CD4-positive, CD25-positive, alpha-beta regulatory T cell (primary cell): ENCODE measurements around the gene TIMP1. TPM values are rescaled to one million over a fixed set of nuclear protein-coding genes. Genes with fewer than 3 reads are reported as not detected.

Experiments used
- ATAC-seq, 2 donors: fragments of 150-1000 bp; cut with Tn5 transposase; one replicate each; pipeline ENCODE4 v1.10.0; 2021; ENCODE audit warnings: low read depth in 2 of 2, moderate number of reproducible peaks in 2 of 2, moderate library complexity in 1 of 2
- DNase-seq, 3 donors: peaks; one replicate each; pipeline versions ENCODE4 v3.0.0 to v3.0.0-alpha.2; 2012 to 2022; ENCODE audit warnings: mixed read lengths in 1 of 3
- H3K27ac ChIP-seq: one replicate; pipeline ENCODE4 v1.7.0; 2013; ENCODE audit warnings: mild to moderate bottlenecking, low read length; ENCODE audit not compliant: insufficient read depth, poor library complexity, severe bottlenecking
- H3K27me3 ChIP-seq: one replicate; pipeline ENCODE4 v1.7.0; 2013; ENCODE audit warnings: low read length; ENCODE audit not compliant: control insufficient read depth, insufficient read depth
- H3K36me3 ChIP-seq: one replicate; pipeline ENCODE4 v1.7.0; 2013; ENCODE audit warnings: mild to moderate bottlenecking, low read length, moderate library complexity; ENCODE audit not compliant: control insufficient read depth, insufficient read depth
- H3K4me1 ChIP-seq: 2 replicates; pipeline ENCODE4 v1.7.0; 2013; ENCODE audit warnings: mild to moderate bottlenecking, low read length; ENCODE audit not compliant: insufficient read depth, control insufficient read depth, poor library complexity, severe bottlenecking
- H3K4me3 ChIP-seq: one replicate; pipeline ENCODE4 v1.7.0; 2013; ENCODE audit warnings: low read depth, mild to moderate bottlenecking, low read length, moderate library complexity
- H3K9me3 ChIP-seq, 2 experiments: 1 replicate in 1 of 2; 2 replicates in 1 of 2; pipeline ENCODE4 v1.7.0; 2013; ENCODE audit warnings: low read length in 2 of 2, mild to moderate bottlenecking in 1 of 2, moderate library complexity in 1 of 2; ENCODE audit not compliant: control insufficient read depth in 2 of 2
- H3K27ac Mint-ChIP-seq, 3 donors: one replicate each; pipeline ENCODE4 v1.8.0; 2020 to 2022; ENCODE audit warnings: mild to moderate bottlenecking in 3 of 3, mixed read lengths in 3 of 3, moderate library complexity in 2 of 3
- H3K27me3 Mint-ChIP-seq: one replicate; pipeline ENCODE4 v1.8.0; 2022; ENCODE audit warnings: mild to moderate bottlenecking, mixed read lengths
- H3K36me3 Mint-ChIP-seq: one replicate; pipeline ENCODE4 v1.8.0; 2020; ENCODE audit warnings: mixed read lengths
- H3K4me1 Mint-ChIP-seq, 4 donors: one replicate each; pipeline ENCODE4 v1.8.0; 2020 to 2022; ENCODE audit warnings: mixed read lengths in 4 of 4, mild to moderate bottlenecking in 1 of 4
- H3K4me3 Mint-ChIP-seq, 4 donors: one replicate each; pipeline ENCODE4 v1.8.0; 2020 to 2022; ENCODE audit warnings: mild to moderate bottlenecking in 4 of 4, mixed read lengths in 4 of 4, moderate library complexity in 3 of 4
- H3K9me3 Mint-ChIP-seq, 7 donors: one replicate each; pipeline ENCODE4 v1.8.0; 2020 to 2022; ENCODE audit warnings: mixed read lengths in 7 of 7, mild to moderate bottlenecking in 3 of 7, moderate library complexity in 2 of 7
- polyA plus RNA-seq, 4 donors: library from polyadenylated mRNA; unstranded; fragments of 300-500 nt; fragmentation: Illumina TruSeq; gene quantifications; one replicate each; pipeline ENCODE4 v1.2.3, GENCODE V29; 2021
- total RNA-seq: library from RNA; stranded (reverse); gene quantifications from one replicate; pipeline ENCODE4 v1.2.3, GENCODE V29; 2022

The TIMP1 gene
- total and polyA plus RNA-seq, 5 donors from 2014 or later: 31.8 to 133 (median 100) TPM

DNA sequence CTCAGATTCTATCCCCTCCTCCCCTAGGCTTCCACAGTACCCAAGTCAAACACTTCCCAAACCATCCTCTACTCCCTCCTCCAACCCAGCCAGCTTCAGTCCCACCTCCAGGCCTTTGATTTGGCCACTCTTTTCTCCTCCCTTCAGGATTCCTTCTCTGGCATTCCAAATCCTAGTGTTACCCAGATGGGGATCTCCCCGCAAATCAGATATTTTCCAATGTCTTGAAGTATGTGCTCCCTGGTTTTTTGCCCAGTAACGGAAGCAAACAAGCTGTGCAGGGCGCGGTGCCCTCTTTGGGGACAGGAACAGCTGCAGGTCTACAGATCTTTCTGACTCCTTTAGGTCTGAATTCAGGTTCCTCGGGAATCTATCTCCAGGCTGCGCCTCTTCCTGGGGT, 39.6 kb downstream of the TIMP1 start:
- H3K4me3 ChIP-seq: no peak overlapping the region
- peaks cover 0 to 31% (median 13%) of the 10 kb centered on the region in 4 donors for H3K4me1 Mint-ChIP-seq
- H3K27me3 ChIP-seq: no peaks in the 10 kb centered on the region
- H3K27ac Mint-ChIP-seq: no peak overlapping the region
- H3K27ac ChIP-seq: no peak overlapping the region
- peaks cover 13% of the 10 kb centered on the region for H3K4me1 ChIP-seq
- H3K36me3 Mint-ChIP-seq: no peaks in the 10 kb centered on the region
- DNase-seq (no peak), ATAC-seq (no peak)
- no peaks in the 10 kb centered on the region for H3K36me3 ChIP-seq
- peaks cover 0 to 1% (median 0%) of the 10 kb centered on the region in 7 donors for H3K9me3 Mint-ChIP-seq
- peaks cover 22% of the 10 kb centered on the region for H3K27me3 Mint-ChIP-seq
- H3K9me3 ChIP-seq: no peaks in the 10 kb centered on the region
- peak overlapping the region in 1 of 4 donors; percentile 68 for H3K4me3 Mint-ChIP-seq

DNA sequence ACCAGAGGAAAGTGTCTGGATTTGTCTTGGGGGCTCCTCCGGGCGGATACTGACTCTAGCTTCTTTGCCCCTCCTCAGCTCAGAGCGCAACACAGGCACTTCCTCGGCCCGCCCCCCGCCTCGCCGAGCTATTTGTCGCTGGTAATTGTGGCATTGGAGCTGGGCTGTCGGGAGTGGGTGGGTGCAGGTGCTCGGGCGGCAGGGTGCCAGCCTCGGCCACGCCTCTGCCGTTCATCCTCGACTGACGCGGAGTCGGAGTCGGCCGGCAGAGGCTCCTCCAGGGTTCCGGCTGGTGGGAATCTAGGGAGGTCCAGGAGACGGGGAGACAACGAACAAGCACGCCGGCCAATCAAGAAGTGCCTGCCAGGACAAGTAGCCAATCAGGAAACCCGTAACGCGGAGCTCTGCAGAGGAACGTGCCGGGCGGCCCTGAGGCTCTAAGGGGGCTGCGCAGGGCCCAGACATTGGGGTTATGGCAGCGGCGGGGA, 41.3 kb downstream of the TIMP1 start:
- Histone ChIP-seq H3K4me3 (no peak overlapping the region), H3K36me3 (no peaks in the 10 kb centered on the region), H3K4me1 (peaks cover 16% of the 10 kb centered on the region), H3K27ac (no peak overlapping the region), H3K27me3 (no peaks in the 10 kb centered on the region), H3K9me3 (no peaks in the 10 kb centered on the region)
- no peaks in the 10 kb centered on the region for H3K36me3 Mint-ChIP-seq
- H3K4me3 Mint-ChIP-seq: peak overlapping the region; percentile 82 to 93 (median 89)
- H3K27me3 Mint-ChIP-seq: peaks cover 16% of the 10 kb centered on the region
- ATAC-seq (peak; percentile 26 to 45), DNase-seq (peak; percentile 27 to 57 (median 50))
- H3K9me3 Mint-ChIP-seq: peaks cover 0 to 1% (median 0%) of the 10 kb centered on the region in 7 donors
- H3K4me1 Mint-ChIP-seq: peaks cover 0 to 34% (median 14%) of the 10 kb centered on the region in 4 donors
- peak overlapping the region in 2 of 3 donors; percentile 46 to 62 for H3K27ac Mint-ChIP-seq

DNA sequence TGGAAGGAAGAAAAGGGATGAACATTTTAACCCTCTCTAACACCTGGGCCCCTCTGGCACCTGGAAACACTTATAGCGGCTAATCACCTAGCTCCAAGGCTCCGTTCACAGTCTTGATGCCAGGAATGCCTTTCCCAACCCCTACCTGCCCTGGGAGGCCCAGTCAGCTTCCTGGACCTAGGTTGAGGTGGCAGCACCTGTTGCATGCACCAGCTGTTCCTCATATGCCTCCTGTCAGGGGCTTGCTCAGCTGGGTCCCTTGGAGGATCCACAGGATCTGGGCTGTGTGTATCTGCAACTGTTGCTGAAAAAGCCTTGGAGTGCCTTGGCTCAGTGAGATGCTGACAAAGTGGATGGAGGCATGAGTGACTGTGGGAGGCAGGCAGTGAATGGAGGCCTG, 43.1 kb downstream of the TIMP1 start:
- peaks cover 13% of the 10 kb centered on the region for H3K27me3 Mint-ChIP-seq
- H3K27ac Mint-ChIP-seq: no peak overlapping the region
- peaks cover 0 to 40% (median 21%) of the 10 kb centered on the region in 4 donors for H3K4me1 Mint-ChIP-seq
- H3K4me1 ChIP-seq: peaks cover 19% of the 10 kb centered on the region
- no peaks in the 10 kb centered on the region for H3K27me3 ChIP-seq
- no peaks in the 10 kb centered on the region for H3K36me3 Mint-ChIP-seq
- H3K27ac ChIP-seq: no peak overlapping the region
- no peaks in the 10 kb centered on the region for H3K9me3 ChIP-seq
- DNase-seq (no peak), ATAC-seq (no peak)
- peak overlapping the region in 1 of 4 donors; percentile 17 for H3K4me3 Mint-ChIP-seq
- no peak overlapping the region for H3K4me3 ChIP-seq
- H3K9me3 Mint-ChIP-seq: peaks cover 0 to under 1% (median 0%) of the 10 kb centered on the region in 7 donors
- H3K36me3 ChIP-seq: no peaks in the 10 kb centered on the region

DNA sequence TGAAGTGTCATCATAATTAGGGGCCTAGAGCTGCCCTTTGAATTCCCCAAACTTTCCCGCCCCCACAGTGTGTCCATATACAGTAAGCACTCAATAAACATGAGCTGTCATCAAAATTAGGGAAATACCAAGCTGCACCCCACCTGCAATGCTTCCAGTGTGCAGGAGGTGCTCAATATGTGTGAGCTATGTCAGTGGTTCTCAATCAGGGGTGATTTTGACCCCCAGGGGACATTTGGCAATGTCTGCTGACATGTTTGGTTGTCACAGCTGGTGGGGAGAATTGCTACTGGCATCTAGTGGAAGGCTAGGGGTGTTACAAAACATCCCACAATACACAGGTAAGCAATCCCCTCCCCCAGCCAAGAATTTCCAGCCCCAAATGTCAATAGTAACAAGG, 46.7 kb downstream of the TIMP1 start:
- no peak overlapping the region for H3K27ac ChIP-seq
- peak in 1 of 3 donors; percentile 45 for DNase-seq
- peaks cover 19% of the 10 kb centered on the region for H3K4me1 ChIP-seq

DNA sequence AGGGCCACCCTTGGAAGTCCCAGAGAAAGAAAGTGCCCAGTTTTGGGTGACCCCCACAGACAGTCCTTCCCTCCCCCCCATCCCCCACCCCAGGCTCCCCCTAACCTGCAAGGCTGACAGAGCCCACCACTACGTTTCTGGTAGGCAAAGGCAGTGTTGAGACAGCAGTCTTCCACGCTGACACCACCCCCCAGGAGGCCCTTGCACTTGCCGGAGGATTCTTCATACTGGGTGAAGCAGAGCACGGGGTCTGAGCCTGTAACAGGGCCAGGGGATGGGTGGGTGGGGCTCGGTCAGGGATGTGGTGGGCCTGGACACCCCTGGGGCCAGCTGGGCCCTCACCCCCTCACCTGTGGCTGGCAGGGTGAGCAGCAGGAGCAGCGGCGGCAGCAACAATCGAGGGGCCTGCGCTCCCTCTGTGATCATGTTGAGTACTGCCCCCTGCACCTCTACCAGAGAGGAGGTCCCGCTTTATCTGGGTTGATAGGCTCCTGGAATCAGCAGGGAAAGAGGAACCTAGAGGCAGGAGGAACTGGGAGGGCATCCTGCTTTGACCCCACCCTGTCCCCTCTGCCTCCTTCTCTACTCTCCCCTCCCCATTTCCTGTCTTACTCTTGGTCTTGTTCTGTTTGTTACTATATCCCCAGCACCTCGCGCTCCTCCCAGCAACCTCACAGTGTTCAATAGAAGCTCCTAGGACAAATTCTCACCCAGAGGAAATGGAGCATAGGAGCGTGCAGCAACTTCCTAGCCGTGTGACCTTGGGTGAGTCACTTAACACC, 47.4 kb downstream of the TIMP1 start, which contains the start of gene CFP:
TSS of gene CFP (minus strand) at position 512 of the 782 bp plus-strand sequence. CDS start at position 426, 86 bp downstream.
- peaks cover 19% of the 10 kb centered on the region for H3K4me1 ChIP-seq
- Mint-ChIP-seq H3K27ac (peak within 1 kb of the TSS; percentile 91 to 99 (median 94)), H3K4me3 (peak within 1 kb of the TSS; percentile 70 to 87 (median 82)), H3K36me3 (no peaks in the 10 kb centered on the region), H3K4me1 (peaks cover 0 to 30% (median 11%) of the 10 kb centered on the region in 4 donors), H3K27me3 (no peaks in the 10 kb centered on the region), H3K9me3 (no peaks in the 10 kb centered on the region)
- no peaks in the 10 kb centered on the region for H3K9me3 ChIP-seq
- H3K27me3 ChIP-seq: no peaks in the 10 kb centered on the region
- peak within 1 kb of the TSS; percentile 24 for H3K27ac ChIP-seq
- DNase-seq: peak in 2 of 3 donors; percentile 21 to 64
- ATAC-seq: peak; percentile 72 to 81
- H3K4me3 ChIP-seq: peak within 1 kb of the TSS; percentile 75
- H3K36me3 ChIP-seq: peaks cover 6% of the 10 kb centered on the region

More for the DNA sequence above, 46.7 kb downstream of the TIMP1 start:
- no peaks in the 10 kb centered on the region for H3K27me3 ChIP-seq
- Mint-ChIP-seq H3K27ac (peak overlapping the region; percentile 31 to 53 (median 38)), H3K36me3 (no peaks in the 10 kb centered on the region), H3K27me3 (no peaks in the 10 kb centered on the region), H3K4me1 (peaks cover 0 to 33% (median 11%) of the 10 kb centered on the region in 4 donors), H3K9me3 (no peaks in the 10 kb centered on the region), H3K4me3 (peak overlapping the region; percentile 52 to 87 (median 78))
- H3K36me3 ChIP-seq: no peaks in the 10 kb centered on the region
- H3K4me3 ChIP-seq: peak overlapping the region; percentile 35
- no peak for ATAC-seq
- H3K9me3 ChIP-seq: no peaks in the 10 kb centered on the region

DNA sequence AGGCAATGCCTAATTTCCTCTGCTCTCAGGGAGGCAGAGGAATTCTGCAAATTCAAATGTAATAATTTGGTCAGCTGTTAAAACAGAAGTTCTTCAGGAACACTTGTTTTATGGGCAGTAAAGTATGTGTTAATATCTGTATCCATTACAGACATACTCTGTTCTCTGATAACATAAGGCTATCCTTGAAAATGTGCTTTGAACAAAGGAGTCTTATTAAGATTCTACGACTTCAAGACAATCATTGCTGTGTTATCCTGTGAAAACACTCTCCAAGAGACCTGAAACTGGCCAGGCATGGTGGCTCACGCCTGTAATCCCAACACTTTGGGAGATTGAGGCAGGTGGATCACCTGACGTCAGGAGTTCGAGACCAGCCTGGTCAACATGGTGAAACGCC, 49.4 kb downstream of the TIMP1 start:
- Histone ChIP-seq H3K27ac (no peak overlapping the region), H3K27me3 (no peaks in the 10 kb centered on the region), H3K4me3 (no peak overlapping the region), H3K4me1 (peaks cover 19% of the 10 kb centered on the region), H3K36me3 (peaks cover 21% of the 10 kb centered on the region), H3K9me3 (no peaks in the 10 kb centered on the region)
- ATAC-seq (no peak), DNase-seq (no peak)
- Mint-ChIP-seq H3K9me3 (no peaks in the 10 kb centered on the region), H3K4me1 (peaks cover 0 to 29% (median 11%) of the 10 kb centered on the region in 4 donors), H3K36me3 (peaks cover 2% of the 10 kb centered on the region), H3K27ac (no peak overlapping the region), H3K27me3 (no peaks in the 10 kb centered on the region), H3K4me3 (no peak overlapping the region)

DNA sequence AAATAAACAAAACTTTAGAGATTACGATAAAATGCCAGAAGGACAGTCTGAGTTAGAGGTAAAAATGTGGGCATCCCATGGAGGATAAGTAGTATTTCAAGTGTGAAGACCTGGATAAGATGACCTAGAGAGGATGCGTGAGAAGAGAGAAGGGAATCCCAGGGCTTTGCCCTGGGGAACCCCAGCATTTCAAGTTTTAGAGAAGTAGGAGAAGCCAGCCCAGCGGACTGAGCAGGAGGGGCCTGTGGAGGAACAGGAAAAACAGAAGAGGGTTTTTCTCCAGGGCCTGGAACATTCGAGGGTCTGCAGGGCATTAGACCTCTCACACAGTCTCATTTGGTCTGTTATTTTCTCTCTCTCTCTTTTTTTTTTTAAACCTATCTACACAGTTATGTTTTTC, 50.4 kb downstream of the TIMP1 start:
- DNase-seq: no peak
- H3K27ac Mint-ChIP-seq: peak overlapping the region; percentile 18 to 87 (median 84)
- H3K9me3 Mint-ChIP-seq: no peaks in the 10 kb centered on the region
- peaks cover 25% of the 10 kb centered on the region for H3K36me3 ChIP-seq
- no peaks in the 10 kb centered on the region for H3K27me3 Mint-ChIP-seq
- H3K4me3 Mint-ChIP-seq: peak overlapping the region in 1 of 4 donors; percentile 14
- no peaks in the 10 kb centered on the region for H3K27me3 ChIP-seq
- peaks cover 3% of the 10 kb centered on the region for H3K36me3 Mint-ChIP-seq
- no peak overlapping the region for H3K27ac ChIP-seq
- H3K4me3 ChIP-seq: no peak overlapping the region
- H3K9me3 ChIP-seq: no peaks in the 10 kb centered on the region
- no peak for ATAC-seq
- H3K4me1 ChIP-seq: peaks cover 18% of the 10 kb centered on the region
- peaks cover 0 to 34% (median 11%) of the 10 kb centered on the region in 4 donors for H3K4me1 Mint-ChIP-seq
